T-helper 17 cell (primary cell): ENCODE results near the gene MAN1A2. TPM values are rescaled to one million over a fixed set of nuclear protein-coding genes. Genes with fewer than 3 reads are reported as not detected.
A peak's percentile ranks its signal among the peaks of the same experiment; 100 is the strongest.
"Not testable (repeated sequence)": the region's sequence is repeated elsewhere in the genome, so short reads cannot be mapped to it uniquely, and the experiment has no call there.

ENCODE experiments used
- ATAC-seq: fragments of 150-1000 bp; cut with Tn5 transposase; 2 replicates; pipeline ENCODE4 v1.10.0; 2021; ENCODE audit warnings: mild to moderate bottlenecking, moderate library complexity
- DNase-seq, 3 donors: peaks; one replicate each; pipeline versions ENCODE4 v3.0.0 to v3.0.0-alpha.2; 2020 to 2021
- H3K9me3 ChIP-seq: one replicate; pipeline ENCODE4 v1.7.0; 2013; ENCODE audit warnings: low read length, mild to moderate bottlenecking; ENCODE audit not compliant: control insufficient read depth, poor library complexity, severe bottlenecking
- H3K27ac Mint-ChIP-seq: one replicate; pipeline ENCODE4 v1.8.0; 2022; ENCODE audit warnings: mild to moderate bottlenecking, moderate library complexity, mixed read lengths
- H3K27me3 Mint-ChIP-seq: one replicate; pipeline ENCODE4 v1.8.0; 2022; ENCODE audit warnings: mixed read lengths
- H3K36me3 Mint-ChIP-seq: one replicate; pipeline ENCODE4 v1.8.0; 2022; ENCODE audit warnings: low read depth, mixed read lengths
- H3K4me1 Mint-ChIP-seq: one replicate; pipeline ENCODE4 v1.8.0; 2022; ENCODE audit warnings: mild to moderate bottlenecking, mixed read lengths
- H3K4me3 Mint-ChIP-seq: one replicate; pipeline ENCODE4 v1.8.0; 2022; ENCODE audit warnings: mild to moderate bottlenecking, moderate library complexity, mixed read lengths
- total RNA-seq, 4 donors: library from RNA in 2 of 4; stranded (reverse) in 2 of 4; gene quantifications; one replicate each; pipeline ENCODE4 v1.2.3 and lab custom pipeline; 2022 to 2026

MAN1A2 gene
- total RNA-seq, 2 donors from 2014 or later = 51.6 to 52.9 TPM

GRCh38 chr1:117541003-117541402 lies 173.8 kb downstream of the MAN1A2 start:
- no peak for DNase-seq
- Mint-ChIP-seq H3K27ac (peak overlapping the region; percentile 54), H3K4me1 (peaks cover 20% of the 10 kb centered on the region), H3K4me3 (no peak overlapping the region), H3K27me3 (no peaks in the 10 kb centered on the region), H3K36me3 (no peaks in the 10 kb centered on the region)
- H3K9me3 ChIP-seq = no peaks in the 10 kb centered on the region
- ATAC-seq = no peak

GRCh38 chr1:117541585-117541984 lies 174.3 kb downstream of the MAN1A2 start:
- H3K9me3 ChIP-seq = no peaks in the 10 kb centered on the region
- Mint-ChIP-seq H3K4me3 (no peak overlapping the region), H3K4me1 (peaks cover 20% of the 10 kb centered on the region), H3K27me3 (no peaks in the 10 kb centered on the region), H3K36me3 (no peaks in the 10 kb centered on the region), H3K27ac (peak overlapping the region; percentile 54)
- DNase-seq = no peak
- ATAC-seq = no peak

GRCh38 chr1:117544509-117545109 lies 177.4 kb downstream of the MAN1A2 start:
- Mint-ChIP-seq H3K36me3 (no peaks in the 10 kb centered on the region), H3K4me3 (no peak overlapping the region), H3K27ac (no peak overlapping the region), H3K4me1 (peaks cover 18% of the 10 kb centered on the region), H3K27me3 (no peaks in the 10 kb centered on the region)
- no peaks in the 10 kb centered on the region for H3K9me3 ChIP-seq
- no peak for ATAC-seq
- DNase-seq = no peak

- H3K27me3 Mint-ChIP-seq = no peaks in the 10 kb centered on the region
- no peaks in the 10 kb centered on the region for H3K36me3 Mint-ChIP-seq
- peaks cover 14% of the 10 kb centered on the region for H3K4me1 Mint-ChIP-seq
- no peaks in the 10 kb centered on the region for H3K9me3 ChIP-seq
- no peak overlapping the region for H3K4me3 Mint-ChIP-seq
- ATAC-seq (no peak), DNase-seq (no peak)
- H3K27ac Mint-ChIP-seq = no peak overlapping the region
Measured at GRCh38 chr1:117546467-117546866, 179.2 kb downstream of the MAN1A2 start.

GRCh38 chr1:117553471-117553870 lies 186.2 kb downstream of the MAN1A2 start:
- Mint-ChIP-seq H3K36me3 (no peaks in the 10 kb centered on the region), H3K4me1 (no peaks in the 10 kb centered on the region), H3K27ac (no peak overlapping the region), H3K4me3 (no peak overlapping the region), H3K27me3 (no peaks in the 10 kb centered on the region)
- DNase-seq (no peak), ATAC-seq (no peak)
- H3K9me3 ChIP-seq = no peaks in the 10 kb centered on the region

- no peak overlapping the region for H3K4me3 Mint-ChIP-seq
- no peaks in the 10 kb centered on the region for H3K27me3 Mint-ChIP-seq
- ATAC-seq (no peak), DNase-seq (no peak)
- no peaks in the 10 kb centered on the region for H3K36me3 Mint-ChIP-seq
- no peaks in the 10 kb centered on the region for H3K9me3 ChIP-seq
- no peaks in the 10 kb centered on the region for H3K4me1 Mint-ChIP-seq
- no peak overlapping the region for H3K27ac Mint-ChIP-seq
Measured at GRCh38 chr1:117555806-117556205, 188.6 kb downstream of the MAN1A2 start.

- DNase-seq (no peak), ATAC-seq (no peak)
- Mint-ChIP-seq H3K4me1 (no peaks in the 10 kb centered on the region), H3K27ac (no peak overlapping the region), H3K27me3 (no peaks in the 10 kb centered on the region), H3K36me3 (no peaks in the 10 kb centered on the region), H3K4me3 (no peak overlapping the region)
- no peaks in the 10 kb centered on the region for H3K9me3 ChIP-seq
Measured at GRCh38 chr1:117556341-117556740, 189.1 kb downstream of the MAN1A2 start.

GRCh38 chr1:117556976-117557375 lies 189.7 kb downstream of the MAN1A2 start:
- Mint-ChIP-seq H3K27me3 (no peaks in the 10 kb centered on the region), H3K4me3 (no peak overlapping the region), H3K36me3 (no peaks in the 10 kb centered on the region), H3K4me1 (no peaks in the 10 kb centered on the region), H3K27ac (no peak overlapping the region)
- DNase-seq (no peak), ATAC-seq (no peak)
- no peaks in the 10 kb centered on the region for H3K9me3 ChIP-seq

- not testable (repeated sequence) for H3K27ac Mint-ChIP-seq, H3K9me3 ChIP-seq, ATAC-seq, DNase-seq, H3K4me1 Mint-ChIP-seq, H3K4me3 Mint-ChIP-seq, H3K27me3 Mint-ChIP-seq, H3K36me3 Mint-ChIP-seq
Measured at GRCh38 chr1:117558451-117558850, 191.2 kb downstream of the MAN1A2 start.

- ATAC-seq (no peak), DNase-seq (no peak)
- no peaks in the 10 kb centered on the region for H3K36me3 Mint-ChIP-seq
- peaks cover 3% of the 10 kb centered on the region for H3K4me1 Mint-ChIP-seq
- H3K9me3 ChIP-seq = no peaks in the 10 kb centered on the region
- H3K4me3 Mint-ChIP-seq = no peak overlapping the region
- H3K27ac Mint-ChIP-seq = no peak overlapping the region
- no peaks in the 10 kb centered on the region for H3K27me3 Mint-ChIP-seq
Measured at GRCh38 chr1:117559139-117559538, 191.9 kb downstream of the MAN1A2 start.

GRCh38 chr1:117559985-117560384 lies 192.7 kb downstream of the MAN1A2 start:
- no peak overlapping the region for H3K27ac Mint-ChIP-seq
- H3K9me3 ChIP-seq = no peaks in the 10 kb centered on the region
- H3K27me3 Mint-ChIP-seq = peaks cover 4% of the 10 kb centered on the region
- H3K4me1 Mint-ChIP-seq = peaks cover 6% of the 10 kb centered on the region
- DNase-seq (no peak), ATAC-seq (no peak)
- no peaks in the 10 kb centered on the region for H3K36me3 Mint-ChIP-seq
- no peak overlapping the region for H3K4me3 Mint-ChIP-seq

- Mint-ChIP-seq H3K27ac (no peak overlapping the region), H3K4me3 (no peak overlapping the region), H3K4me1 (peaks cover 6% of the 10 kb centered on the region), H3K36me3 (no peaks in the 10 kb centered on the region), H3K27me3 (peaks cover 5% of the 10 kb centered on the region)
- no peak for ATAC-seq
- H3K9me3 ChIP-seq = no peaks in the 10 kb centered on the region
- no peak for DNase-seq
Measured at GRCh38 chr1:117561071-117561470, 193.8 kb downstream of the MAN1A2 start.

GRCh38 chr1:117561551-117561950 lies 194.3 kb downstream of the MAN1A2 start:
- ATAC-seq = no peak
- Mint-ChIP-seq H3K27me3 (peaks cover 5% of the 10 kb centered on the region), H3K27ac (no peak overlapping the region), H3K4me3 (no peak overlapping the region), H3K36me3 (no peaks in the 10 kb centered on the region), H3K4me1 (peaks cover 6% of the 10 kb centered on the region)
- no peaks in the 10 kb centered on the region for H3K9me3 ChIP-seq
- DNase-seq = no peak

GRCh38 chr1:117562581-117563491 lies 195.6 kb downstream of the MAN1A2 start:
- Mint-ChIP-seq H3K4me1 (peaks cover 6% of the 10 kb centered on the region), H3K27me3 (peaks cover 5% of the 10 kb centered on the region), H3K36me3 (no peaks in the 10 kb centered on the region), H3K4me3 (no peak overlapping the region), H3K27ac (no peak overlapping the region)
- ATAC-seq (no peak), DNase-seq (no peak)
- H3K9me3 ChIP-seq = no peaks in the 10 kb centered on the region
